SJSA1 (cell line): Measurements from ENCODE around the gene DOC2B. TPM values are rescaled to one million over a fixed set of nuclear protein-coding genes. Genes with fewer than 3 reads are reported as not detected.
"Not testable (repeated sequence)": the region's sequence is repeated elsewhere in the genome, so short reads cannot be mapped to it uniquely, and the experiment has no call there.

Experiments
- DNase-seq, 2 experiments: peaks; one replicate each; pipeline ENCODE4 v3.0.0-alpha.2; 2015 to 2020; ENCODE audit warnings: low spot score in 2 of 2, low read depth in 1 of 2
- H3K27ac ChIP-seq: fragments of 250-450 bp; sonication (Bioruptor Pico); 2 replicates; pipeline ENCODE4 v1.5.1; 2020; ENCODE audit warnings: mild to moderate bottlenecking, moderate library complexity
- H3K27me3 ChIP-seq: fragments of 250-450 bp; sonication (Bioruptor Pico); replicated peaks from 2 replicates; pipeline ENCODE4 v1.5.1; 2020; ENCODE audit warnings: mild to moderate bottlenecking, moderate library complexity
- H3K36me3 ChIP-seq: fragments of 250-450 bp; sonication (Bioruptor Pico); 2 replicates; pipeline ENCODE4 v1.5.1; 2020; ENCODE audit warnings: mild to moderate bottlenecking
- H3K4me1 ChIP-seq: fragments of 250-450 bp; sonication (Bioruptor Pico); replicated peaks from 2 replicates; pipeline ENCODE4 v1.6.1; 2021; ENCODE audit warnings: mild to moderate bottlenecking
- H3K4me3 ChIP-seq: fragments of 250-450 bp; sonication (Bioruptor Pico); 2 replicates; pipeline ENCODE4 v1.5.1; 2020; ENCODE audit warnings: mild to moderate bottlenecking
- H3K9me3 ChIP-seq: fragments of 250-450 bp; sonication (Bioruptor Pico); replicated peaks from 2 replicates; pipeline ENCODE4 v1.5.1; 2020; ENCODE audit warnings: mild to moderate bottlenecking
- total RNA-seq: library from RNA; depleted of rRNA; stranded (reverse); fragments of >200 nt; shearing (Covaris generic); gene quantifications from 2 replicates; pipeline ENCODE4 v1.2.3, GENCODE V29; 2014

DOC2B gene
- total RNA-seq, 1 experiment from 2014 or later, result not detected

GRCh38 chr17:146983-147761, 34.3 kb downstream of the DOC2B start:
- Histone ChIP-seq H3K9me3 (no peaks in the 10 kb centered on the region; the same call in 1 of the 2 replicates), H3K27ac (no peak overlapping the region), H3K36me3 (no peaks in the 10 kb centered on the region), H3K27me3 (no peaks in the 10 kb centered on the region), H3K4me3 (no peak overlapping the region), H3K4me1 (no peaks in the 10 kb centered on the region)
- peak in 1 of 2 experiments; percentile 29 for DNase-seq

DNA sequence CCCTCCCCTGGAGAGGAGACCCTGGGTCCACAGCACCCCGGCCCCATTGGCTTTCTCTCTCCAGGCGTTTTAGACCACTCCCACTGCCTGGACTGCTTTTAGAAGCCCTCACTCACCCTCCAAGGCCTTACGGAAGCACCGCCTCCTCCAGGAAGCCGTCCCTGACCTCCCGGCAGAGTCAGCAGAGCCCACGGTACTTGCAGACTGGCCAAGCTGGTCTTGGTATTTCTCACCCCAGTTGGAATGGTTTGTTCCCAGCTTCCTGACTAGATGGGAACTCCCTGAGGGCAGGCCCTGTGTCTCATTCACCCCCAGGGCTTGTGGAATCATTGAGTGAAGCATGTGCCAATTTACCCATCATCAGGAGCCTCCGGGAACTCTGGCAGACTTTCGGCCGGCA, 34.9 kb downstream of the DOC2B start:
- no peak overlapping the region for H3K27ac ChIP-seq
- H3K4me1 ChIP-seq, result no peaks in the 10 kb centered on the region
- H3K9me3 ChIP-seq, result no peaks in the 10 kb centered on the region
- no peaks in the 10 kb centered on the region for H3K27me3 ChIP-seq
- H3K36me3 ChIP-seq, result no peaks in the 10 kb centered on the region
- no peak overlapping the region for H3K4me3 ChIP-seq
- peak in 1 of 2 experiments; percentile 20 for DNase-seq

DNA sequence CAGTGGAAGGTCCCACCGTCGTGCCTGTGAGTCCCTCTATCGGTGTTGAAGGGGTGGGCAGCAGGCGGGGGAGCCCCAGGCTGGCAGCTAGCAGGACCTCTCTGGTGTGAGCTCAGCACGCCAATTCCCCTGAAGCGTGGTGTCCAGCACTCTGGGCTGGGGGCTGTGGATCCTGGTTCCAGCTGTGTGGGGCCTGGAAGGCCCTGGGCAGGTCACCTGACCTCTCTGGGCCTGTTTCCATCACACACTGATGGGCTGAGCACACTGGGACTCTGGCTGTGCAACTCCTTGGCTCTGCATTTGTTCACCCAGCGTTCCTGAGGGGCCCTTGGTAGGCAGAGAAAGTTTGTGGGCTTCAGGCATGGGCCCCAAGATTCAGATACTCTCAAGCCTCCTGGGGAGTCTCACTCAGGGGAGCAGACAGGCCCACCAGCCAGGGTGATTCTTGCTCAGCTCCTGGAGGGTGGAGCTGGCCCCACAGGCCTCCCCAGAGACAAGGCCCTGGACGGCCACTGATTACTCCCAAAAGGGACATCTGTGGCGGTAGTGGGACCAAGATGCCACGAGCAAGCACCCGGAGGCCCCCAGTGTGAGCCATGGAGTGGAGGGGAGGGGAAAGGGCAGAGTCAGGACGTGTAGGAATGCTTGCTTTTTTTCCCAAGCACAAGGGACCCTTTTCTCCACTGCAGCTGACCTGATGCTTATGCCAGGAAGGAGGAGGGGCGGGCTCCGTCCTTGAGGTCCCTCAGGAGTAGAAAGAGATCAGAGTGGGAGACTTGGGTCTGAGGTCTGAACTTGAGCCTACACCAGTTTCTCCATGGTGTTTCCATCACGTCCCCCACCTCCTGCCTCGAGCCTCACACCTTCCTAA, 35.5 kb downstream of the DOC2B start:
- Histone ChIP-seq H3K4me1 (no peaks in the 10 kb centered on the region), H3K27me3 (no peaks in the 10 kb centered on the region), H3K9me3 (no peaks in the 10 kb centered on the region), H3K4me3 (no peak overlapping the region), H3K27ac (no peak overlapping the region), H3K36me3 (no peaks in the 10 kb centered on the region)
- DNase-seq, result peak in 1 of 2 experiments; percentile 28

DNA sequence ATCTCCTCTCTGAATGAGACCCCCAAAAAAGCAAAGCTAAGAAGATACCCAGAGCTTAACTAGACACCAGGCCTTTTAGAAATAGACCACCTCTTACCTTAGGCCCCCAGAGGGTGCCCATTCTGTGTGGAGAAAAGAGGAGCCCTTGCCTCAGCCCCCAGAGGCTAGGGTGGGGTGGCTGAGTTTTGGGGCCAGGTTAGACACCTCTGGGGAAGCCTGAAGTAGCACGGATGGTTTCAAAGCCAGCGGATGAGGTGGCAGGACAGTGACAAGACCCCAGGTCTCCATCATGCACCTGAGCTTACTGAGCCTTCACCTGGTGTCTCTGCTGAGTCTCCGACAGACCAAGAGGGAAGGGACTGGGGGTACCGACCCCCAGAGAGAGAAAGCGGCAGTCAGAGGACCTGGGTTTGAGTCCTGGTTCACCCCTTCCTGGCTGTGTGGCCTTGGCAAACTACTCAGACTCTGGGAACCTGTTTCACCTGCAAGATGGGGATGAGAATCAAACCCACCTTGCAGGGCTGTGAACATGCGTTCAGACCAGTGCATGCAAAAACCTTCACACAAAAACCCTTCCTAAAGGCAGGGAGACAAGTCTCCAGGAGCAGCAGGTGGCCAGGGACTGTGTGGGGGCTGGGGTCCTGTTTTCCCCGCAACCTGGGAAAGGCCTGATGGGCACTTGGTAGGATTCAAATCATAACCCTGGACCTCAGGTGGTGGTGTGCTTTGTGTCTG, 36.3 kb downstream of the DOC2B start:
- Histone ChIP-seq H3K4me1 (no peaks in the 10 kb centered on the region), H3K4me3 (no peak overlapping the region), H3K27ac (no peak overlapping the region), H3K36me3 (no peaks in the 10 kb centered on the region), H3K9me3 (no peaks in the 10 kb centered on the region), H3K27me3 (no peaks in the 10 kb centered on the region)
- peak in 1 of 2 experiments; percentile 36 for DNase-seq

DNA sequence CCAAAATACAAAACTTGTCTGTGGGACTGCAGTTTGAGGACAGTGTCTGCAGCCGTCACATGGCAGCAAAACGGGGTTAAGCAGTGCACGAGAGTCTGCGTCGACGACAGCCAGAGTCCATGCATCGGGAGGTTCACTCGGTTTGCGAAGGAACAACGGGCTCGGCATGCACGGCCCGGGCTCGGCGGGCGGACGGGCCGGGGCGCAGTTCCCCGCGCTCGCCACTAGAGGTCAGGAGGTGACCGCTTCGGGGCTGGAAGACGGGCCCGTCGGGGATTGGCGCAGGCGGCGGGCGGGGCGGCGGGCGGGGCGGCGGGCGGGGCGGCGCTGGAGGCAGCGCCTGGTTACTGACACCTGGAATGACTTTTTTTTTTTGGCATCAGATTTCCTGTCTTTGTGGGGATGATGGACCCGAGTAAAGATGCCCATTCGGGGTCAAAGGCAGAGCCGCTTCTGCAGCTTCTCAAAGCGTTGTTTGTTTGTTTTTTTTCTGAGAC, 37.6 kb downstream of the DOC2B start:
- H3K4me3 ChIP-seq, result no peak overlapping the region
- no peaks in the 10 kb centered on the region for H3K27me3 ChIP-seq
- DNase-seq, result peak; percentile 50 to 64
- no peaks in the 10 kb centered on the region for H3K9me3 ChIP-seq
- H3K36me3 ChIP-seq, result no peaks in the 10 kb centered on the region
- no peak overlapping the region for H3K27ac ChIP-seq
- no peaks in the 10 kb centered on the region for H3K4me1 ChIP-seq

- H3K36me3 ChIP-seq, result no peaks in the 10 kb centered on the region
- no peak overlapping the region for H3K27ac ChIP-seq
- H3K27me3 ChIP-seq, result no peaks in the 10 kb centered on the region
- no peak overlapping the region for H3K4me3 ChIP-seq
- peak in 1 of 2 experiments; percentile 18 for DNase-seq
- H3K9me3 ChIP-seq, result no peaks in the 10 kb centered on the region
- H3K4me1 ChIP-seq, result no peaks in the 10 kb centered on the region
These were observed 38.3 kb downstream of the DOC2B start for GRCh38 chr17:142876-143784.

- Histone ChIP-seq H3K4me3 (no peak overlapping the region), H3K4me1 (no peaks in the 10 kb centered on the region), H3K36me3 (no peaks in the 10 kb centered on the region), H3K27me3 (no peaks in the 10 kb centered on the region), H3K27ac (no peak overlapping the region), H3K9me3 (no peaks in the 10 kb centered on the region)
- peak in 1 of 2 experiments; percentile 35 for DNase-seq
These were observed 39.3 kb downstream of the DOC2B start for GRCh38 chr17:142102-142661.

DNA sequence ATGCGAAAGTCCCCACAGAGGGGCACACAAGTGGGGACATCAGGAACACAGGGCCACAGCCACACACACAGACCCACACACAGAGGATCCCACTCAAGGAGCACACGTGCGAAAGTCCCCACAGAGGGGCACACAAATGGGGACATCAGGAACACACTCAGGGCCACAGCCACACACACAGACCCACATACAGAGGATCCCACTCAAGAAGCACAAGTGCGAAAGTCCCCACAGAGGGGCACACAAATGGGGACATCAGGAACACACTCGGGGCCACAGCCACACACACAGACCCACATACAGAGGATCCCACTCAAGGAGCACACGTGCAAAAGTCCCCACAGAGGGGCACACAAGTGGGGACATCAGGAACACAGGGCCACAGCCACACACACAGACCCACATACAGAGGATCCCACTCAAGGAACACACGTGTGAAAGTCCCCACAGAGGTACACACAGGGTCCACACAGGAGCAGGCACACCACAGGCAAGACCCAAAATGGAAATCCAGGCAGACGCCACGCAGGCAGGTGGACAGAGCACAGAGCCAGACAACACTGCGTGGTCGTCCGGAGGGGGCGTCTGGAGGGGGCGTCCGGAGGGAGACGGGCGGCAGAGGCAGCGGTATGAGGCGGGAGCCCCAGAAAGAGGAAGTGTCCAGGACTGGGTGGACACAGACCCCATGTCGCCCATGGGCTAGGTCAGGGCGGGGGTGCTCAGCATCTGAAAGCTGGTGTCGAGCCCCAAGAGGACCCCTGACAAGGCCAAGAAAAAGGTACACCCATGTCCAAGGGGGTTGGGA, 41.8 kb downstream of the DOC2B start:
- DNase-seq, result peak in 1 of 2 experiments; percentile 27
- H3K36me3 ChIP-seq, H3K27ac ChIP-seq, H3K4me1 ChIP-seq, H3K4me3 ChIP-seq, H3K27me3 ChIP-seq, H3K9me3 ChIP-seq: not testable (repeated sequence)

- H3K4me1 ChIP-seq, H3K4me3 ChIP-seq, H3K27me3 ChIP-seq, H3K27ac ChIP-seq, H3K9me3 ChIP-seq, H3K36me3 ChIP-seq, DNase-seq: not testable (repeated sequence)
These were observed 44.2 kb downstream of the DOC2B start, which contains the start of gene SCGB1C2 for GRCh38 chr17:137166-137807. Gene SCGB1C2 (plus strand): TSS chr17:137569. CDS start chr17:137591, 22 bp downstream.

DNA sequence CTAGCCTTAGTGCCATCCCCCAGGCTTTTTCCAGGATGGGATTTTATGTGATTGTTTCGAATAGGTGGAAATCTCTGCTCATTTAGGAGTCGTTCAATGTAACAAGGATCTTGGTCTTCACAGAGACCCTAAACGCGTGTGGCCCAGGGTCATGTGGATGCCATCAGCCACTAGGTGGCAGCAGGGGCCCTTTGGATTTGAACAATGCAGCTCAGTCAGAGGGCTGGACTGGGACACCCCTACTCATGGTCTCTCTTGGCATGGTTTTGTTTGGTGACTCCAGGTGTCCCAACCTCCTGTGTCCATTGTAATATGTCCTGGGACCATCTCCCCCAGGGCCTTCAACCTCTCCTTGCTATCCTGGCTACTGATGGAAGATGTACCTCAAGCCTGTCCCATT, 44.9 kb downstream of the DOC2B start:
- not testable (repeated sequence) for H3K27me3 ChIP-seq, H3K4me3 ChIP-seq, H3K27ac ChIP-seq, H3K4me1 ChIP-seq, H3K36me3 ChIP-seq, H3K9me3 ChIP-seq
- peak in 1 of 2 experiments; percentile 63 for DNase-seq

GRCh38 chr17:135895-136294, 45.6 kb downstream of the DOC2B start:
- H3K4me3 ChIP-seq, H3K9me3 ChIP-seq, H3K36me3 ChIP-seq, H3K27me3 ChIP-seq, H3K4me1 ChIP-seq, H3K27ac ChIP-seq, DNase-seq: not testable (repeated sequence)
